ENCODE measurements around the gene AP5B1.

- TF ChIP-seq, protein P1, sequence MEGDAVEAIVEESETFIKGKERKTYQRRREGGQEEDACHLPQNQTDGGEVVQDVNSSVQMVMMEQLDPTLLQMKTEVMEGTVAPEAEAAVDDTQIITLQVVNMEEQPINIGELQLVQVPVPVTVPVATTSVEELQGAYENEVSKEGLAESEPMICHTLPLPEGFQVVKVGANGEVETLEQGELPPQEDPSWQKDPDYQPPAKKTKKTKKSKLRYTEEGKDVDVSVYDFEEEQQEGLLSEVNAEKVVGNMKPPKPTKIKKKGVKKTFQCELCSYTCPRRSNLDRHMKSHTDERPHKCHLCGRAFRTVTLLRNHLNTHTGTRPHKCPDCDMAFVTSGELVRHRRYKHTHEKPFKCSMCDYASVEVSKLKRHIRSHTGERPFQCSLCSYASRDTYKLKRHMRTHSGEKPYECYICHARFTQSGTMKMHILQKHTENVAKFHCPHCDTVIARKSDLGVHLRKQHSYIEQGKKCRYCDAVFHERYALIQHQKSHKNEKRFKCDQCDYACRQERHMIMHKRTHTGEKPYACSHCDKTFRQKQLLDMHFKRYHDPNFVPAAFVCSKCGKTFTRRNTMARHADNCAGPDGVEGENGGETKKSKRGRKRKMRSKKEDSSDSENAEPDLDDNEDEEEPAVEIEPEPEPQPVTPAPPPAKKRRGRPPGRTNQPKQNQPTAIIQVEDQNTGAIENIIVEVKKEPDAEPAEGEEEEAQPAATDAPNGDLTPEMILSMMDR (IDR thresholded peaks at IDR 0.05; ENCODE audit: control extremely low read depth in 1 of 3, insufficient read depth in 1 of 3, low read depth in 1 of 3, low read length in 3 of 3) = no peak
- TF ChIP-seq CEBPB (IDR thresholded peaks at IDR 0.05; ENCODE audit: low read depth, low read length) = no peak
- no peak for TF ChIP-seq TBP (IDR thresholded peaks at IDR 0.05; ENCODE audit: low read depth, low read length)
- TF ChIP-seq HDAC2 (IDR thresholded peaks at IDR 0.05; ENCODE audit: borderline replicate concordance in 1 of 2, low read depth in 2 of 2, low read length in 2 of 2) = no peak
- no peak for TF ChIP-seq BCL11A (IDR thresholded peaks at IDR 0.05; ENCODE audit: low read depth in 2 of 2, low read length in 2 of 2)
- TF ChIP-seq SIN3A (conservative IDR thresholded peaks at IDR 0.05 in 1 of 2, IDR thresholded peaks at IDR 0.05 in 1 of 2; ENCODE audit: low read depth in 1 of 2, low read length in 2 of 2) = no peak
- no peak for TF ChIP-seq RAD21 (IDR thresholded peaks at IDR 0.05 in 1 of 2, conservative IDR thresholded peaks at IDR 0.05 in 1 of 2; ENCODE audit: low read depth in 2 of 2, low read length in 2 of 2)
- TF ChIP-seq POLR2A (IDR thresholded peaks at IDR 0.05; ENCODE audit: control extremely low read depth in 1 of 2, low read depth in 2 of 2, low read length in 2 of 2) = no peak
- no peak for TF ChIP-seq NRF1 (IDR thresholded peaks at IDR 0.05; ENCODE audit: low read depth, low read length)
- no peak for TF ChIP-seq ZNF274 (IDR thresholded peaks at IDR 0.05; ENCODE audit: borderline replicate concordance, extremely low read depth, low read length)
- TF ChIP-seq GTF2F1 (IDR thresholded peaks at IDR 0.05; ENCODE audit: borderline replicate concordance, low read depth, low read length) = no peak
- TF ChIP-seq GABPA (IDR thresholded peaks at IDR 0.05; ENCODE audit: borderline replicate concordance, insufficient read depth, low read length) = no peak
- no peak for TF ChIP-seq JUND (IDR thresholded peaks at IDR 0.05; ENCODE audit: low read length)
- TF ChIP-seq EZH2 (IDR thresholded peaks at IDR 0.05; ENCODE audit: low read depth, low read length, severe bottlenecking) = no peak
Measured at GRCh38 chr11:65736810-65737209, 44.0 kb downstream of the AP5B1 start.
